MCF 10A (cell line): ENCODE measurements around the gene KCNG1. TPM values are rescaled to one million over a fixed set of nuclear protein-coding genes. Genes with fewer than 3 reads are reported as not detected.

Experiments
- BruUV-seq: library from RNA; stranded (reverse); fragments of 400-500 nt; replicated peaks from 2 replicates; lab custom pipeline; 2021; lab: Mats Ljungman, UMichigan
- CTCF ChIA-PET: fragments of 300-600 bp; sonication (Branson Sonifier 250); formaldehyde crosslinking; extraction: SDS; loops from one replicate; lab custom pipeline; 2021; ENCODE audit warnings: antibody characterized with exemption, inconsistent platforms; lab: Yijun Ruan, JAX
- POLR2A ChIA-PET: fragments of 300-600, 350-650 bp; sonication (Branson Sonifier 250); formaldehyde crosslinking; extraction: SDS; loops from one replicate; lab custom pipeline; 2020; ENCODE audit warnings: antibody characterized with exemption, inconsistent platforms; lab: Yijun Ruan, JAX
- DNase-seq: peaks from one replicate; pipeline ENCODE4 v3.0.0-alpha.2; 2018; ENCODE audit not compliant: unreplicated experiment
- H3K27ac Mint-ChIP-seq: one replicate; pipeline ENCODE4 v1.8.0; 2022; ENCODE audit warnings: mild to moderate bottlenecking, low read depth, mixed read lengths; ENCODE audit not compliant: unreplicated experiment
- H3K27me3 Mint-ChIP-seq: one replicate; pipeline ENCODE4 v1.8.0; 2022; ENCODE audit warnings: mixed read lengths; ENCODE audit not compliant: insufficient read depth, unreplicated experiment
- H3K36me3 Mint-ChIP-seq: one replicate; pipeline ENCODE4 v1.8.0; 2022; ENCODE audit warnings: mild to moderate bottlenecking, moderate library complexity, mixed read lengths; ENCODE audit not compliant: insufficient read depth, unreplicated experiment
- H3K4me1 Mint-ChIP-seq: one replicate; pipeline ENCODE4 v1.8.0; 2022; ENCODE audit warnings: mixed read lengths; ENCODE audit not compliant: insufficient read depth, unreplicated experiment
- H3K4me3 Mint-ChIP-seq: one replicate; pipeline ENCODE4 v1.8.0; 2022; ENCODE audit warnings: mild to moderate bottlenecking, moderate library complexity, mixed read lengths; ENCODE audit not compliant: unreplicated experiment
- H3K9me3 Mint-ChIP-seq: one replicate; pipeline ENCODE4 v1.8.0; 2022; ENCODE audit warnings: mixed read lengths; ENCODE audit not compliant: unreplicated experiment
- CTCF ChIP-seq: fragments of 200-600 bp; IDR thresholded peaks from one replicate; pipeline ENCODE4 v1.8.0; 2022; ENCODE audit warnings: antibody characterized with exemption, mild to moderate bottlenecking; ENCODE audit not compliant: unreplicated experiment
- intact Hi-C: fragments of 100-400 bp; cut with micrococcal nuclease; formaldehyde crosslinking; loops from 2 replicates; pipeline ENCODE4 v1.14.1; 2022
- total RNA-seq: library from RNA; stranded (reverse); gene quantifications from 2 replicates; pipeline ENCODE4 v1.2.3, GENCODE V29; 2022

Gene KCNG1
- total RNA-seq, 1 experiment from 2014 or later = 24.8 TPM

- Mint-ChIP-seq H3K9me3 (no peaks in the 10 kb centered on the region), H3K4me1 (peaks cover 23% of the 10 kb centered on the region), H3K27ac (no peak overlapping the region), H3K4me3 (no peak overlapping the region), H3K27me3 (no peaks in the 10 kb centered on the region), H3K36me3 (no peaks in the 10 kb centered on the region)
- no peak for DNase-seq
- ChIA-PET POLR2A (no interaction called here), CTCF (interaction anchor here (0.6 to 0.8 kb wide), 3 partner anchors 11 to 186 kb away, joined by 3 to 4 read pairs (median 3); no protein-coding TSS in a partner anchor)
- TF ChIP-seq CTCF = no peak
- no TSS peak for BruUV-seq
- intact Hi-C loops = no loop called here
Observed at GRCh38 chr20:50975701-50976330, 47.1 kb downstream of the KCNG1 start.

GRCh38 chr20:50969912-50970311 is 53.0 kb downstream of the KCNG1 start:
- H3K36me3 Mint-ChIP-seq = no peaks in the 10 kb centered on the region
- BruUV-seq = no TSS peak
- peaks cover 11% of the 10 kb centered on the region for H3K27me3 Mint-ChIP-seq
- no peak for TF ChIP-seq CTCF
- intact Hi-C loops = no loop called here
- DNase-seq = no peak
- H3K9me3 Mint-ChIP-seq = no peaks in the 10 kb centered on the region
- no peak overlapping the region for H3K27ac Mint-ChIP-seq
- POLR2A ChIA-PET = interaction anchor here (0.6 kb wide), 1 partner anchor 71 kb away, joined by 3 read pairs; no protein-coding TSS in a partner anchor
- H3K4me1 Mint-ChIP-seq = no peaks in the 10 kb centered on the region
- no peak overlapping the region for H3K4me3 Mint-ChIP-seq
- CTCF ChIA-PET = interaction anchor here (3.5 to 5.1 kb wide), 2 partner anchors 12 to 336 kb away, joined by 19 to 22 read pairs; no protein-coding TSS in a partner anchor

DNA sequence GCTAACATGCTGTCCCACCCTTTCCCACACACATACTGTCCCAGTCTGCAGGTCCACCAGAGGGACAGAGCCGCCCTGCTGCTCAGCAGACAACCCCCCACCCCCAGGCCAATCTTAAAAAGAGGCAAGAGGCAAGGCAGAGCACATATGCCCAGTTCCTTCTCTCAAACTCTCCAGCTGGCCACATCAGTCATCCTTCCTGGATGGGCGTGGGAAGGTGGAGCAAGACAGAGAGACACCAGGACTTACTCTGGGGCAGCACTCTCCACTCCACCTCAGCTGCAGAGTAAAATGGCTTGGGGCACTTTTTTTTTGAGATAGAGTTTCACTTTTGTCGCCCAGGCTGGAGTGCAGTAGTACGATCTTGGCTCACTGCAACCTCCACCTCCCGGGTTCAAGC is 53.5 kb downstream of the KCNG1 start:
- no peak overlapping the region for H3K27ac Mint-ChIP-seq
- no peak overlapping the region for H3K4me3 Mint-ChIP-seq
- TF ChIP-seq CTCF = no peak
- POLR2A ChIA-PET = no interaction called here
- no peaks in the 10 kb centered on the region for H3K4me1 Mint-ChIP-seq
- H3K9me3 Mint-ChIP-seq = no peaks in the 10 kb centered on the region
- BruUV-seq = no TSS peak
- DNase-seq = no peak
- peaks cover 11% of the 10 kb centered on the region for H3K27me3 Mint-ChIP-seq
- CTCF ChIA-PET = interaction anchor here (0.7 to 2.4 kb wide), 2 partner anchors 12 to 737 kb away, joined by 4 to 17 read pairs; no protein-coding TSS in a partner anchor
- H3K36me3 Mint-ChIP-seq = no peaks in the 10 kb centered on the region
- intact Hi-C loops = no loop called here

DNA sequence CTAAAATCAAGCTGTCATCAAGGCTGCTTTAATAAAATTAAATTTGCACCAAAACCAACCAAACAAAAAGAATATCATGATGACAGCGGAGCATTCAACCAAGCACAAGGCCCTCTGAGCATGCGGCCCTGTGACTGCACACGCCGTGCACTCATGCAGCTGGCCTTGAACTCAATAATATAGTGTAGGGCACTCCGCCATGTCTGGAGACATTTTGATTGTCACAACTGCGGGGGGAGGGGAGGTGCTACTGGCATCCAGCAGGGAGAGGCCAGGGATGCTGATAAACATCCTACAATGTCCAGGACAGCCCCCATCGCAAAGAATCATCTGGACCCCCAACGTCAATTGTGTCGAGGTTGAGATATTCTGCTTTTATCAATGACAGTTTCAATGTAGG is 54.6 kb downstream of the KCNG1 start:
- DNase-seq = no peak
- POLR2A ChIA-PET = interaction anchor here (0.7 to 1.7 kb wide), 2 partner anchors 9 to 595 kb away, joined by 3 to 9 read pairs; partner anchors contain the start of genes DPM1 and MOCS3
- Mint-ChIP-seq H3K9me3 (no peaks in the 10 kb centered on the region), H3K27ac (no peak overlapping the region), H3K4me3 (no peak overlapping the region), H3K4me1 (no peaks in the 10 kb centered on the region), H3K36me3 (peaks cover 2% of the 10 kb centered on the region), H3K27me3 (peaks cover 11% of the 10 kb centered on the region)
- BruUV-seq = no TSS peak
- CTCF ChIA-PET = interaction anchor here (0.7 to 2.4 kb wide), 4 partner anchors 10 to 634 kb away, joined by 3 to 17 read pairs (median 4); partner anchors contain the start of genes DPM1 and MOCS3
- TF ChIP-seq CTCF = no peak
- intact Hi-C loops = no loop called here
